ENCODE results near the gene NUDT15.
A peak's percentile ranks its signal among the peaks of the same experiment; 100 is the strongest.
"Not testable (repeated sequence)": the region's sequence is repeated elsewhere in the genome, so short reads cannot be mapped to it uniquely, and the experiment has no call there.

Gene NUDT15

GRCh38 chr13:48042894-48043293 lies 5.4 kb downstream of the NUDT15 start:
- no peak for DNase-seq (ENCODE audit: low read depth)

DNA sequence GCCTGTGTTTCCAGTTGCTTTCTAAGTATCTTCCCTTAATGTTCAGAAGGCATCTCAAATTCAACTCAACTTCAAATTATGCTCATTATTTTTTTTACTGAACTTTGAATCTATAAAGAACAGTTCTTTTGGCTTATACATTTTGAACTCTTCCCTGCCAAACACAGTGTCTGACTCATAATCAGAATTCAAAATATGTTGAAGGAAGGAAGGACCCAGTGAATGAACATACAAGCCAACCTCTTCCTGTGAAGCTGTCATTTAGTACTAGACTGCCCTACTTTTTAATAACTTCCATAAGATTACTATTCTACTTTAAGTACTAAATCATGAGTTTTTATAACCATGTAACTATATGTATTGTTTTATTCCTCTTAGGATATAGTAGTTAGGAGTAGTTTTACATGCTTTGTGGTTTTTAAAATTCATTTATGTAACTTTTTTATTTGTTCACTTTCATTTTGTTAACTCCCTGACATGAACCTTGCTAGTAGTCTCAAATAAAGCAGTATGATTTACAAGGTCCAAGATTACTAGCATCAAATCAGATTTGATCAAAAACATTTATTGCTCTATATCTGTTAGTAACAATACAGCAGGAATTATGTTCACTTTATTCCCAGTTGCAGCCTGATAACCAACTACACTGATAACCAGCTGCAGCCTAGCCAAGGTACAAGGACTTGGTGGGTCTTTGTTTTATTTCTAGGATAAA lies 6.4 kb downstream of the NUDT15 start:
- no peak for DNase-seq (ENCODE audit: low read depth)

DNA sequence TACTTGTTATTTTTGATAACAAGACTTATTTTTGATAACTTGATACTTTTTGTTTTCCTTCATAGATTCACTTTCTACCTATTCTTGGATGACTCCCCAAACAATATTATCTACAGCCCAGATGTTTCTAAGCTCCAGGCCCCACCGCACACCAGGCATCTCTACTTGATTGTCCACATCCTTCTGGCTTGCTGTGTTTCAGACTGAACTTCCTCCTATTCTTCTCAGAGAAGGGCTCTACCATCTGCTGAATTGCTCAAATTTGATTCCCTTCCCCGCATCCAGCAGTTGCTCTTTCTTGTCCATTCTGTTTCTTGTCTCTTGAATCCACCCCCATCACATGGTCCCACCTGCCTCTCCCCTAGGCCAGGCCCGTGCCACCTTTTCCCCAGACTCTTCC lies 13.0 kb downstream of the NUDT15 start:
- DNase-seq (ENCODE audit: low read depth), result no peak

DNA sequence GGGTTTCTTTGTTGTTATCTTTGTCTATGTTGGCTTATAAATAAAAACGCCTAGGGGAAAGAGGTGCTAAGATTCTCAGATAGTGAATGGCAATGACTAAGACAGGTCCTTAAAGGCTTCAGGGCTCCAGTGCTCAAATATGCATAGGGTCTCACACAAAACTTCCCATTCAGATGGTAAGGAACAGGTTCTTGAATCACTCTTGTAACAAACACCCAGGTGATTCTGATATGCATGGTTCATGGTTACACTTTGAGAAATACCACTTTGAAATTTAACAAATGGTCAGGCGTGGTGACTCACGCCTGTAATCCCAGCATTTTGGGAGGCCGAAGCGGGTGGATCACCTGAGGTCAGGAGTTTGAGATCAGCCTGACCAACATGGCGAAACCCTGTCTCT lies 17.1 kb downstream of the NUDT15 start:
- no peak for DNase-seq (ENCODE audit: low read depth)

DNA sequence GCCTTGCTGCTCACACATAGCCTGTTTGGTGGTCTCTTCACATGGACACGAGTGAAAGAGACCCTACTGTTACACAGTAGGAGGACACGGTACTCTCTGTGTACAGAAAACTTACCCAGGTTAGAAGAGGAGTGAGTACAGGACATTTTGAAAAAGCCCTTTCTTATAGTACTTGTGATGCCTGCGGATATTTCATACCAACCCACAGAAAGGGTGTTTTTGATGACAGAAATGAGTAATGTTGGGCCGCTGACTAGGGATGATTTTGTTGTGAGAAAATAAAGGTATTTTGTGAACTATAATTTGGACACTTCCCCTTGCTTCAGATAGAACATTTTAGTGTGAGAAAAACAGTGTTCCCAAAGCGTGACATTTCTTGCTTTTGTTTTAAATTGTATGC lies 18.2 kb downstream of the NUDT15 start:
- no peak for DNase-seq (ENCODE audit: low read depth)

DNA sequence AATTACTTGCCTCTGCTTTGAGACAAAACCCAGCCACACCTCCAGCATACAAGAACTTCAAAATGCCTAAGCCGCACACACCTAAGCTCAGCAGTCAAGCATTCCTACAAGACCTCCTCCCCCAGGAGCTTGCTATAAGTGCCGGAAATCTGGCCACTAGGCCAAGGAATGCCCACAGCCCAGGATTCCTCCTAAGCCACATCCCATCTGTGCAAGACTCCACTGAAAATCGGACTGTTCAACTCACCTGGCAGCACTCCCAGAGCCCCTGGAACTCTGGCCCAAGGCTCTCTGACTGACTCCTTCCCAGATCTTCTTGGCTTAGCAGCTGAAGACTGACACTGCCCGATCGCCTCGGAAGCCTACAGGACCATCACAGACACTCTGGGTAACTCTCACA lies 21.0 kb downstream of the NUDT15 start:
- DNase-seq (ENCODE audit: low read depth), result not testable (repeated sequence)

DNA sequence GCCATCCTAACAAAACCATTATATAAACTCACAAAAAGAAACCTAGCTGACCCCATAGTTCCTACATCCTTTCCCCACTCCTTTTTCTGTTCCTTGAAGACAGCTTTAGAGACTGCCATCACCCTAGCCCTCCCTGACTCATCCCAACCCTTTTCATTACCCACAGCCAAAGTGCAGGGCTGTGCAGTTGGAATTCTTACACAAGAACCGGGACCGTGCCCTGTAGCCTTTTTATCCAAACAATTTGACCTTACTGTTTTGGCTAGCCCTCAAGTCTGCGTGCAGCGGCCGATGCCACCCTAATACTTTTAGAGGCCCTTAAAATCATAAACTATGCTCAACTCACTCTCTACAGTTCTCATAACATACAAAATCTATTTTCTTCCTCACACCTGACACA lies 22.4 kb downstream of the NUDT15 start:
- not testable (repeated sequence) for DNase-seq (ENCODE audit: low read depth)

DNA sequence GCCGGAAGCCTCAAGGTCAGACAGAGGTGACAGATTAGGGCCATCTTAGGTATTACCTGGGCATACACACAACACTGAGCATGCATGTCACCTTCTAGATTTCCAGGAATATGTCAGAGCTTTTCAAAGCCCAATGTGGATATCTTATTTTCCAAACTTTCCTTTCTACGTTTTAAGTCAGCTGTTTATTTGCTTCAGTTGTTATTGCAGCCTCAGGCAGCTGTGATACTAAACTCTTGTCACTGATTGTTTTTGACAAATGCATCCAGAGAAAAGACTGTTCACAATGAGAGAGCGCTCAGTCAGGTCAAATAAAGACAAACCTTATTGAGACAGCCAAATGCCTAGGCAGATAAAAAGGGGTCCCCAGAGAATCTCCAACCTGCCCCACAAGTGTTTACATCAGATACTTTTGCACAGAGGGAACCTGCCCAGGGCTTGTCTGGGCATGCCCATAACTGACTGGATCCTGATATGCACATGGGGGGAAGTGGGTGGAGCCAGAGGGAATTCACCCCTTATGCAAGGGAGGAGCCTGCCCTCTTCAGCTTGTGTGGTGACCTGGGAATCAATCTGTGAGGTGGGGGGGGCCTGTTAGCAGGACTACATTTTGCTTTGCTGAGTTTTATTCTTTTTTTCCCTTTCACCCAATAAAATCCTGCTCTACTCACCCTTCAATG lies 28.9 kb downstream of the NUDT15 start:
- DNase-seq (ENCODE audit: low read depth), result no peak

DNA sequence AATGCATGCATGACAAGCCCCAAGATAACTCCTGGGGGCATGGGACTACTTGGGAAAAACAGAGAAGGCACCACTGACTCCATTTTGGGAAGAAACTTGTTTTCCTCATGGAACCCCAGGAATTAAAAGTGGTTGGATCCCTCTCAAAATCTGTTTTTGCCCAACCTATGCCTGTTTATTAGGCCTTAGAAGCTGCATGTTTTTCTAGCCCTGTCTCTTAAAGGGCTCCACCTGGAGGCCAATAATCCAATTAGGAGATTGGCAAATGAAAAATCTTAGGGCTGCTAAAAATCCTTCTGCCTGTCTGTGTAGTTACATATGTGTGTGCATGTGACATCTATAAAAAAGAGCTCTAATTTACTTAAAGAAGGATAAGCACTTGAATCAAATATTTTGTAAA lies 30.5 kb downstream of the NUDT15 start:
- DNase-seq (ENCODE audit: low read depth), result no peak

DNA sequence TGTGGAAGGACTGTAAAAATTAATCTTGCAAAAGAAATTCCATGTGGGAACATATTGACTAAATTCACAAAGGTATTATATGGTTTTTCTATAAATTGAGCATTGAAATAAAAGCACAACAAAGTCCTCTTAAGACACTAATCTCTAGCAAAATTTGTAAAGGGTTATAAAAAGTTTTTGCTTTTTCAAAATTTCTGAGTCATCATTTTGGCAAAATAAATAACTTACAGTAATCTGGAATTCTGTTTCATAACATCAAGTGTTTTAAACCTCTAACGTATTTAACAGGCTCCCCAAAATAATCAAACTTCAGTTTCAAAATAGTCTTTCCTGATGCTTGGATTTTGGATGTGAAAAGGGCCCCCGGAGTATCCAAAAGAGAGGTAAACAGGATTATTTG lies 31.4 kb downstream of the NUDT15 start:
- DNase-seq (ENCODE audit: low read depth), result no peak

DNA sequence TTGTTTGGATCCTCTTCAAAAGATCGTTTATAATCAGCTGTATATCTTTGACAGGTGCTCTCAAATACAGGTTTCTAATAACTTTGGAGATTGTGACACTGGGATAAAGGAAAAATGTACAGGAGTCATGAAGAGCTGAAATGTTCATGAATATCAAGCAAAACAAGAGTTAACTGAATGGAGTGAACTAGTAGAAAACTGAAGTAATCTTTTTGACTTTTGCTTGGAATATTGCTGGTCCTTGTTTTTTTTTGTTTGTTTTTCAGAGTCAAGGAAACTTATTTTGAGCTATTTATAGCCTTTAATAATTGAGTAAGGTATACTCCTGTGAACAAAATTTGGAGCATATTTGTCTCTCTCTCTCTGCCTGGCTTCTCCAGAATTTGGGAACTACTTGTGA lies 32.0 kb downstream of the NUDT15 start:
- DNase-seq (ENCODE audit: low read depth), result no peak

DNA sequence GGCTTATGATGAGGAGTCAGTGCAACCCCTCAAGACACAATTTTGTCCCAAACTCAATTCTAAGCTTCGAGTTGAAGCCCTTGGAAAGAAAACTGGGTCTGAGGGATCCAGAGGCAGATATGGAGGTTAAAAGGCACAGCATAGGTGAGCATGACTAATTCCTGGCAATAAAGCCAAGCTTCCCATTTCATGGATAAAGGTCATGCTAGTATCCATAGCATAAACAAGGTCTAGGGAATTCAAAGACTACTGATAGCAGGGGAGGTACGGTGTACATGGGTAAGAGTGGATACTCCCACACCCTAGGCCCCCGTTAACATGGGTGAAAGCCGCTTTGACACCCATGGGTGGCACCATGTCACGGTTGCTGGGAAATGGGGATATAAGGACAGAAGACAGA lies 33.4 kb downstream of the NUDT15 start:
- DNase-seq (ENCODE audit: low read depth), result no peak

DNA sequence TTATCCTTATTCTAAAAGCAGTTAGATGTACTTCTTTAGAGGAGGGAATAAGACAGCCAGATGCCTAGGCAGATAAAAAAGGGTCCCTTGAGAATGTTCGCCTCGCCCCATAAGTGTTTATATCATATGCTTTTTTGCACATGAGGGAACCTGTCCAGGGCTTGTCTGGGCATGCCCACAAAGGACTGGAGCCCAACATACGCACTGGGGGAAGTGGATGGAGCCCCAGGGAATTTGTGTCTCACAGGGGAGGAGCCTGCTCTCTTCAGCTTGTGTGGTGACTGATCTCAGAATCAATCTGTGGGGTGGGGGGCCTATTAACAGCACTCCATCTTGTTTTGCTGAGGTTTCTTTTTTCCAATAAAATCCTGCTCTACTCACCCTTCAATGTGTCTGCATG lies 34.8 kb downstream of the NUDT15 start:
- DNase-seq (ENCODE audit: low read depth), result no peak

GRCh38 chr13:48072787-48073186 lies 35.3 kb downstream of the NUDT15 start:
- no peak for DNase-seq (ENCODE audit: low read depth)

GRCh38 chr13:48074006-48074405 lies 36.5 kb downstream of the NUDT15 start:
- DNase-seq (ENCODE audit: low read depth), result no peak

DNA sequence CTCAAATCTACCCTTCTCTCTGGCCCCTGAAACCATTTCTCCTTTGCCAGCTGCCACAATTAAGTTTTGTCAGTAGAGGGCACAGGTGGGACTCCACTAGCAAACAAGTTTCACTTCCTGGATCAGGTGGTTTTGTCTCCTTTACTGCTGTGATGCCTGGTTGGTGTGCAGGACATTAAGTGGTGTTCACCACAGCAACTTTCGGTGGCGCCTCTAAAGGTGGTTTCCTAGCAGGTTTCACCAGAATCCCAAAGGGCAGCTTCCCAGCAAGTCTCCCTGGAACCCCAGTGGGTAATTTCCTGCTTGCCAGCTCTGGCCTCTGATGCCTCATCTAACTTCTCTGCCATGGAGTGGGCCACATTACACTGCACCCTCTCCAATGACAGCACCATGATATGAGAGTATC lies 40.7 kb downstream of the NUDT15 start:
- no peak for DNase-seq (ENCODE audit: low read depth)

GRCh38 chr13:48081739-48082138 lies 44.2 kb downstream of the NUDT15 start:
- no peak for DNase-seq (ENCODE audit: low read depth)

DNA sequence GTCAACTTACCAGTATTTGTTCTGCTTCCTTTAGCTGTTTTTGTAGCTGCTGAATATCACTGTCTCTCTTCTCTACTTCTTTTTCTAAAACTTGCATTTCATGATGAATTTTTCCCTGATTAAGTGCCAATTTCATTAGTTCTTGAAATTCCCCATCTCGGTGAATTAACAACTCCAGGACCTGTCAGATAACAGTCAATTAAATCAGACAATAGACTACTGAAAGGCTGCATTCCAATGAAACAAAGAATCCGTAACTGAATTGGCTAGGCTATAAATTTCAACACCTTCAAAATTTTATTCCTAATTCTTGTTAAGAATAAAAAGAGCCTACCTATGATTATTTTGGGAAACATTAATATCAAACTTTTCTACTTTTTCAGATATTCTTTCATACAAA lies 48.7 kb downstream of the NUDT15 start:
- no peak for DNase-seq (ENCODE audit: low read depth)

DNA sequence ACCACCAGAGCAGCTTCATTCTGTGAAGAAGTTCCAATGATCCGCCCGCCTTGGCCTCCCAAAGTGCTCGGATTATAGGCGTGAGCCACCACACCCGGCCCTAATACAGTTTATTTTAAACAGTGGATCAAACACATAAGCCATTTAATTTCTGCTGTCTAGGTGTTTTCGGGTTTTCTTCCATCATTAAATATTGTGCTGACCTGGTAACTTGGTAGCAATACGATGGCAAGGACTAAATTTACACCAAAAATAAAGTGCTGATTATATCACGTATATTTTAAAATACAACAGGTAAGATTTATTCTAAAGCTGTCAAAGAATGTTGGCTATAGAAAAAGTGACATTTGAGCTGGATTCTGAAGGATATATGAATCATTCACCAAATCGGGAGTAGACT lies 56.1 kb downstream of the NUDT15 start:
- DNase-seq (ENCODE audit: low read depth), result no peak

- no peak for DNase-seq (ENCODE audit: low read depth)
Measured at GRCh38 chr13:48094404-48094780, 56.9 kb downstream of the NUDT15 start.

- peak; percentile 49 for DNase-seq (ENCODE audit: low read depth)
Measured at GRCh38 chr13:48094781-48095502, 57.4 kb downstream of the NUDT15 start, which contains the start of gene MED4. Gene MED4 (minus strand): TSS chr13:48095104. CDS start chr13:48095078, 26 bp downstream.

GRCh38 chr13:48096670-48097069 lies 59.1 kb downstream of the NUDT15 start:
- DNase-seq (ENCODE audit: low read depth), result no peak

All from non-pigmented ciliary epithelial cell (primary cell).